Mucosa of descending colon (tissue), 3 donors: ENCODE data around the gene RFC2. TPM values are rescaled to one million over a fixed set of nuclear protein-coding genes. Genes with fewer than 3 reads are reported as not detected.
"Not testable (repeated sequence)": the region's sequence is repeated elsewhere in the genome, so short reads cannot be mapped to it uniquely, and the experiment has no call there.

ENCODE experiments used
- ATAC-seq: fragments of 200-7000 bp; cut with Tn5 transposase; one replicate; pipeline ENCODE4 v1.9.1; 2020; ENCODE audit warnings: mild to moderate bottlenecking, moderate library complexity
- DNase-seq, 3 donors: peaks; one replicate each; pipeline ENCODE4 v3.0.0-alpha.2; 2020
- H3K36me3 ChIP-seq: fragments of 200-600 bp; one replicate; pipeline ENCODE4 v1.8.0; 2021; ENCODE audit warnings: low read depth, mild to moderate bottlenecking
- H3K4me1 ChIP-seq: fragments of 200-600 bp; one replicate; pipeline ENCODE4 v1.8.0; 2021; ENCODE audit warnings: low read depth, mild to moderate bottlenecking
- H3K4me3 ChIP-seq: fragments of 200-600 bp; one replicate; pipeline ENCODE4 v1.8.0; 2021; ENCODE audit warnings: mild to moderate bottlenecking
- H3K9me3 ChIP-seq: fragments of 200-600 bp; one replicate; pipeline ENCODE4 v1.8.0; 2021; ENCODE audit warnings: mild to moderate bottlenecking
- CTCF ChIP-seq: fragments of 200-600 bp; IDR thresholded peaks from one replicate; pipeline ENCODE4 v1.8.0; 2022; ENCODE audit warnings: antibody characterized with exemption, mild to moderate bottlenecking
- intact Hi-C, 2 donors: fragments of 100-400 bp; cut with DNase I in 1 of 2; cut with micrococcal nuclease in 1 of 2; formaldehyde crosslinking; loops; one replicate each; pipeline versions ENCODE4 v1.11.0 to v1.11.1; 2022; cut with DNase I, micrococcal nuclease
- total RNA-seq, 3 donors: library from RNA; stranded (reverse); fragmentation: NEBNext Ultra II Directional in 2 of 3; extraction: Animal tissue kit (Norgen Biotek cat#: 25700) in 2 of 3; gene quantifications; one replicate each; pipeline versions ENCODE4 v1.2.1 to v1.2.4, GENCODE V29; 2021 to 2023
- donor health status: DM: no; HTN: no; CAD: no; lungs with moderate emphysema.
- donor health status: DM: no; HTN: no; CAD: no.
- donor health status: DM: no; HTN: yes; CAD: no.

Gene RFC2
- total RNA-seq, 3 donors from 2014 or later: 14.8 to 23.7 (median 15.9) TPM

- H3K36me3 ChIP-seq: no peaks in the 10 kb centered on the region
- H3K9me3 ChIP-seq: no peaks in the 10 kb centered on the region
- ATAC-seq: no peak
Measured at GRCh38 chr7:74228951-74229900, 25.0 kb downstream of the RFC2 start.

GRCh38 chr7:74226633-74227032, 27.6 kb downstream of the RFC2 start:
- no peak for TF ChIP-seq CTCF
- Histone ChIP-seq H3K4me3 (no peak overlapping the region), H3K36me3 (no peaks in the 10 kb centered on the region), H3K9me3 (no peaks in the 10 kb centered on the region), H3K4me1 (no peaks in the 10 kb centered on the region)
- intact Hi-C loops: no loop called here
- ATAC-seq (peak; percentile 22), DNase-seq (peak in 1 of 3 donors; percentile 26)

More at GRCh38 chr7:74228951-74229900, 25.0 kb downstream of the RFC2 start:
- no peak for TF ChIP-seq CTCF
- intact Hi-C loops: no loop called here
- no peak for DNase-seq
- Histone ChIP-seq H3K4me3 (no peak overlapping the region), H3K4me1 (no peaks in the 10 kb centered on the region)

GRCh38 chr7:74225400-74225799, 28.8 kb downstream of the RFC2 start:
- Histone ChIP-seq H3K4me3 (no peak overlapping the region), H3K9me3 (no peaks in the 10 kb centered on the region), H3K36me3 (no peaks in the 10 kb centered on the region), H3K4me1 (no peaks in the 10 kb centered on the region)
- ATAC-seq (no peak), DNase-seq (peak in 1 of 3 donors; percentile 16)
- no peak for TF ChIP-seq CTCF
- intact Hi-C loops: no loop called here

- H3K4me3 ChIP-seq, ATAC-seq, intact Hi-C loops, H3K9me3 ChIP-seq, H3K36me3 ChIP-seq, H3K4me1 ChIP-seq: not testable (repeated sequence)
- peak in 1 of 3 donors; percentile 15 for DNase-seq
Measured at GRCh38 chr7:74224907-74225306, 29.3 kb downstream of the RFC2 start.

- no peak for TF ChIP-seq CTCF
- no peak overlapping the region for H3K4me3 ChIP-seq
- H3K36me3 ChIP-seq: no peaks in the 10 kb centered on the region
- intact Hi-C loops: no loop called here
- DNase-seq: no peak
- no peaks in the 10 kb centered on the region for H3K9me3 ChIP-seq
- H3K4me1 ChIP-seq: no peaks in the 10 kb centered on the region
- ATAC-seq: no peak
Measured at GRCh38 chr7:74224511-74224832, 29.7 kb downstream of the RFC2 start.

GRCh38 chr7:74223711-74224510, 30.3 kb downstream of the RFC2 start:
- no peak for TF ChIP-seq CTCF
- Histone ChIP-seq H3K9me3 (no peaks in the 10 kb centered on the region), H3K4me1 (no peaks in the 10 kb centered on the region), H3K36me3 (no peaks in the 10 kb centered on the region), H3K4me3 (no peak overlapping the region)
- DNase-seq: peak; percentile 37 to 62 (median 49)
- intact Hi-C loops: no loop called here
- ATAC-seq: peak; percentile 39
